GM08714 (cell line): ENCODE data around the gene UBA3.

Experiments
- H3K4me3 ChIP-seq: fragments of 200-500 bp; sonication (Bioruptor generic); 2 replicates; pipeline ENCODE4 v1.5.1; 2014; ENCODE audit warnings: mild to moderate bottlenecking, low read length, inconsistent platforms
- ZNF274 ChIP-seq: IDR thresholded peaks from 2 replicates; pipeline ENCODE4 v1.6.1; 2012; ENCODE audit warnings: mild to moderate bottlenecking, low read depth, low read length

UBA3 gene

DNA sequence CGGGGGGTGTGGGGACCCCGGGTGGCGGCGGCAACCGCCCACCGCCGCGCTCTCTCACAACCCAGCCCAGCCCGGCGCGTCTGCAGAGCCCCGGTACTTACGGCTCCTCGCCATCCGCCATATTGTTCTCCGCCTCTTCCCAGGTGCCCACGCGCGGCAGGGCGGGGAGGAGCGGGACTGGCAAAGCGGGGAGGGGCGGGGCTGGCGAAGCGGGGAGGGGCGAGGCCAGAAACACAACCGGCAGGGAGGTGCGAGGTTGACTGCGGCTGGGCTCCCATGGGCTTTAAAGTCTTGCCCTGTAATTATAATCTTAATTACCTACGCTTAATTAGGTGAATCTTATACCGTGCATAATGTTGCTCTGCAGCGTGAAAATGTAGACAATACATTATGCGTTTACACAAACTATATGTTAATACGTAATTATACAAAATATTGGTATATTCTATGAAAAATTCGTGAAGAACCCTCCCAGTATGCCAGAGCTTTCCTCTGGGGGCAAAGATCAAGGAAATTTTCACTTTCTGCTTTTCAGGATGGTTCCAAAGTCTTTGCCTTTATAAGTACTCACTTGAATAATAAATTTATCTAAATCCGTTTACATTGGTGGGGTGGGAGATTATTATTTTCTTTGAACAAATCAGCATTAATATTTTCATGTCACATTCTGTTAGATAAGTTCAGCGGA lies at the start of gene UBA3:
TSS of gene UBA3 (minus strand) at position 133 of the 688 bp plus-strand sequence. CDS start at position 121, 12 bp downstream.
- peak within 1 kb of the TSS; percentile 94 for H3K4me3 ChIP-seq
- TF ChIP-seq ZNF274: no peak

DNA sequence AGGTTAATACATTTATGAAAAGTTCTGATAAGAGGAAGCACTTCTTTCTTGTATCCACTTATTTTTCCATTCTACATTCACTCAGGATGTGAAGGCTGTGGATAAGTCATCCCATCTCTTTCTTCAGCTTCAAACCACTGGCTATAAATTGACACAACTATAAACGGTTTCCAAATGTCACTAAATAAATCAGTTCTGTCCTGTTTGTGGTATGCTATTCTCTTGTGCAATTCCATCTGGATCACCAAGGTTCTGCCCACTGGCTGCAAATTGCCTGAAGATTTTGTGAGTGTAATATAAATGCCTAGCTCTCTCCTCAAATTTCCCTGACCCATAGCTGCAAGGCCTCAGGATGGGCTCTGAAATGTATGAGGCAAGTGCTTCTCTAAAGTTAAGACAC lies 49.4 kb upstream of the UBA3 start:
- no peak overlapping the region for H3K4me3 ChIP-seq
- TF ChIP-seq ZNF274: no peak

DNA sequence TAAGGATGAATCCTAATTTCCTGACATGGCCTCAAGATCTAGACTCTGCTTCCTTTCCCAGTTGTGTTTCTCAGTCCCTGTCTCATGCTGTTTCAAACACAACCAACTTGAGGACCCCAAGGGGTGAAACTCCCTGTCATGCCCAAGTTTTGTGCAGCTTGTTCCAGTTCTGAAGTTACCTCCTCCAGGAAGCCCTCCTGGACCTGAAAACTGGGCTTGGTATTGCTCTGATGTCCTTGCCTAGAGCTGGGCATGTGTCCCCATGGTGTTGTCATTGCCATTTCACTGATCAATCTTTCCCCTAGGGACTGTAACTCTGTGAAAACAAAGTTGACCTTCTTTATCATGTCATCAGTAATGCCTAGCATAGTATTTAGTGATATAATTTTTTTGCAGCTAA lies 48.3 kb upstream of the UBA3 start:
- no peak for TF ChIP-seq ZNF274
- no peak overlapping the region for H3K4me3 ChIP-seq

DNA sequence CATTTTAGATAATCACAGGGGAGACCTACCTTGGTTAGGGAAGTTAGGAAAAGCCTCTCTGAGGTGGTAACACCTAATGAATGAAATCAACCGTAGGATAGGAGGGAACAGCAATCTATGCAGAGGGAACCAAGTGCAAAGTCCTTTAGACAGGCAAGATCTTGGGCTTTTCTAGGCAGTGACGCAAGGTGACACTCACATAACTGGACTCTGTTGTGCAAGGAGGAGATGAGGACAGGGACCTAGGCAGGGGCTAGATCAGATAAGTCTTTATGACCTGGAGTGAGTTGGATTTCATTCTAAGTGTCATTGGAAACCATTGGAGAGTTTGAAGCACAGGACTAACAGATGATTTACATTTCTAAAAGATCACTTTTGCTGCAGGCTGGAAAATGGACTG lies 46.8 kb upstream of the UBA3 start:
- no peak overlapping the region for H3K4me3 ChIP-seq
- no peak for TF ChIP-seq ZNF274

DNA sequence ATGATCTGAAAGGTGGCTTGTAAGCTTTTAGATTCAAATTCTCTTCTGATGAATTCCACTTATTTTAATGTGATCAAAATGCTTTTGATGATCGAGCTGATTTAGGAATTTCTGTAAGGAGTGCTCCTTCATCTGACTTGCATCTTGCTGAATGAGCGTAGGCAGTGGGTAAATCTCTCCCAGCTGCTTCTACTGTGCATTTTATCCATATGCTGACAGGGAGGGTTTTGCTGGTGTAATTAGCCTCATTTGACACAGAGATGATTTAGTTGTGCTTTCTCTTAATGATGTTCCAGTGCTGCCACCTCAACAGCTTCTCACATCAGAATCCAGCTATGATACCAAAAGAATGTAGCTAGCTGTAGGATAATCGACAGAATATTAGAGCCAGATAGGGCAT lies 46.1 kb upstream of the UBA3 start:
- H3K4me3 ChIP-seq: no peak overlapping the region
- no peak for TF ChIP-seq ZNF274

DNA sequence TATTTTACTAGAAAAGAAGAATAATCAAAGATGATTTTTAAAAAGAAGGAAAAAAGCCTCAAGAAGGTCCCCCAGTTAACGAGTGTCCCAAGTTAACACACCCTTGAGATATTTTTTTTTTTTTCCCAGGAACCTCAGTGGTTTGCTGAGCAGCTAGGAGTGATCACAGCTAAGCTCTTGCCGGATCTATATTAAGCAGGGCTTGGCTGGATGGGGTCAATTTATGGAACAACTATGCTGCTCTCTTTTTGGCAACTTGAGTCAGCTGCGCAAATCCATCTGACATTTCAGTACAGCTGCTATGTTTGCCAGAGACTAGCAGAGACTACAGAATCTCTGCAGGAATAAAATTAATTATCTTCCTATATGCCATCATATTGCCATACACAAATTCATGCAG lies 42.2 kb upstream of the UBA3 start, which contains the start of gene LMOD3:
TSS of gene LMOD3 (minus strand) at position 193 of the 400 bp plus-strand sequence. CDS start 209 bp downstream, outside the sequence.
- no peak within 1 kb of the TSS for H3K4me3 ChIP-seq
- no peak for TF ChIP-seq ZNF274

DNA sequence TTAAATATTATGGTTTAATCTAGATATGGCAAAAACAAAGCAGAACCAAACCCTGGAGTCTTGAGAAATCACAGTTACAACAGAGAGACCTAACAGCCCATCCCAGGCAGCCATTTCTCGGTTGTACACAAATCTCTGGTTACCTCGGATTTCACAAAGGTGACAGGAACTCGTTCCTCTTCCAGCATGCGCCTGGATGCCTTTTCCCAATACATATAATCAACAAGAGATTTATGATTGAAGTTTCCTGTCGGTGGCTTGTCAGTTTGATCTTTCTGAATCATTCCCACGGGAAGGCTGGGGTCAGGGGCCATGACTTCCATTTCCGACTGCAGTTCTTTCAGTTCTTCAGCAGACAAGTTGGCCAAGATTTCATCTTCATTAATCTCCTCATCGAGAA lies 41.8 kb upstream of the UBA3 start:
- TF ChIP-seq ZNF274: no peak
- no peak overlapping the region for H3K4me3 ChIP-seq

DNA sequence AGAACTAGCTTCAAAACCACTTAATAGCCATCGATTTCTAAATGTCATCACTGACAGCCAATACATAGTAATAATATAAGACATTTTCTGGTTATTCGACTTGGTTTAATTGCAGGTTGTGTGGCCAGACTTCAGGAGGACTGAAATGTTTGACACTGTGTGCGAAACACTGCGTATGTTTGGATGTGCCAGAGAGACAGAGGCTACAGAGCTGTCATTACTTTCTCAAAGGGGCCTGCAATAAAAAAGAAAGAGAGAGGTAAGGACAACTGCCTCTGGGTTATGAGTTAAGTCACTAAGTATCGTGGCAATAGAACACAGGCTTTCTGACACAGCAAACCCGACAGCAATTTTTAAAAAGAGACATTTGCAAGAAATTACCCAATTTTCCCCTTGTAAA lies 41.3 kb upstream of the UBA3 start:
- no peak for TF ChIP-seq ZNF274
- H3K4me3 ChIP-seq: no peak overlapping the region

DNA sequence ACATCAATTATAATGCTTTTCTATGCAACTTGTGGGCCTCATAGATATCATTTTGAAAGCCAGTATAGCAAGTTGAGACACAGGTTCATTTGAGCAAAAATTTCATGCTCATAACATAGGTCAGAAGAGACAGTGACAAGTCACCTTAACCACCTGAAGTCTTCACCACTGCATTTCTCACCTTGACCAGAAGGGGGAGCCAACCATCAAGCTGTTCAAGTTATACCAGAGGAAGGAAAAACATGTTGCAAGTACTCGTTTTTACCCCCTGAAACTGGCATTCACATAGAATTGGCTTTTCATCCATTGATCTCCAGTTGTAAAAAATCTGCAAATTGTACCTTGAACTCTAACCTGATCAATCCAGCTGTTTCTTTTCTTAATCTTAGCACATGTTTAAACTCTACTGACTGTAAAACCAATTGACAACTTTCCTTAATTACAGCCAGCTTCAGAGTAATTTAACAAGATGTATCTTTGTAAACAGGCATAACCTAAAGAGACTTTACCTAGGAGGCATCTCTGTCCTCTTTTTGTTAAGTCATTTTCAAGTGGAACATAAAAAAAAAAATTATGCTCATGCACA lies 40.8 kb upstream of the UBA3 start:
- H3K4me3 ChIP-seq: no peak overlapping the region
- TF ChIP-seq ZNF274: no peak

DNA sequence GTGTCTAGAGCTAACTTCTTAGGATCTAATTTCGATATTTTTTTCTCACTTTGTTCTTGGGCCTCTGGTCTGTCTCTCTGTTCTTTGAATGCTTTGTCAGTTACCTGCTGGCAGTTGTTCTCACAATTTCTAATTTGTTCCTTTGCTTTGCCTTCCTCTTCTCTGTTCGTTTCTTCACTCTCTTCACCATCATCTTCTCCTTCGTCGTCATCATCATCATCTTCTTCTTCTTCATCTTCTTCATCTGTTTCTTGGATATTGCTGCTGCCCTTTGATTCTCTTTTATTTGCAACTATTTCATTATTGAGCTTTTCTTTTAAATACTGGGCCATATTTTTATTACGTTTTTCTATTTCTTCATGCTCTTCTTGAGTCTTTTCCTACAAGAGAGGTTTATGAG lies 39.5 kb upstream of the UBA3 start:
- no peak for TF ChIP-seq ZNF274
- no peak overlapping the region for H3K4me3 ChIP-seq

DNA sequence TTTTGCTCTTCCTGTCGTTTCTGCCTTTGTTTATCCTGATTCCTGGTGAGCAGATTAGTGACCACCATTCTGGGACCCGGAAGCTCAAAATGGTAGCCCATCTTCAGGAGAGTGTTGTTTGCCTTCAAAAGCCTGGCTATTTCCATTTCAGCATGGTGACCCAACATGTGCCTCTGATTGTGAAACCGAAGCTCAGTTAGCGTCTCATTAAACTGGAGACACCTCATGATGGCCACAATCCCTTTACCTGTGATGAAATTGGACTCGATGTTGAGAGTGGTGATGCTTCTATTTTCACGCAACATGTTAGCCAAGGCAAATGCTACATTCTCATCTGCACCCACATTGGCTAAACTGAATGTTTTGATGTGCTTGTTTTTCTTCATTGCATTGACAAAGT lies 39.0 kb upstream of the UBA3 start:
- no peak overlapping the region for H3K4me3 ChIP-seq
- no peak for TF ChIP-seq ZNF274

DNA sequence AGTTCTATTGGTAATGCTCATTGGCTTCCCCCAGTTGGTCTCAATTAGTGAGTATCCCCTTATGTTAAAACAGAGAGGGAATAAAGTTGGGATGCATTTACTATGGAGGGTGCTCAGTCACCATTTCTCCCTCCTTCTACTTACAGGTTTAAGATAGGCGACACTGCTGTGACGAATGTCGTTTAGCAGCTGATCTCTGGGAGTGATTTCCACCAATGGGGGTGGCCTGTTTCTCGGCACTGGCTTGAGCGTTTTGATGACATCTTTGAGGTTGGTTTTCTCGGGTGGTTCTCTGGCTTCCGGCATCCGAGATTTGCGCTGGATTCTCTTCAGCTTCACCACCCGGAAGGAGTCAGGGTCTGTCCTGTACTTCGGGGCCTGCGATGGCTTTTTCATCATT lies 38.4 kb upstream of the UBA3 start:
- H3K4me3 ChIP-seq: no peak overlapping the region
- no peak for TF ChIP-seq ZNF274

DNA sequence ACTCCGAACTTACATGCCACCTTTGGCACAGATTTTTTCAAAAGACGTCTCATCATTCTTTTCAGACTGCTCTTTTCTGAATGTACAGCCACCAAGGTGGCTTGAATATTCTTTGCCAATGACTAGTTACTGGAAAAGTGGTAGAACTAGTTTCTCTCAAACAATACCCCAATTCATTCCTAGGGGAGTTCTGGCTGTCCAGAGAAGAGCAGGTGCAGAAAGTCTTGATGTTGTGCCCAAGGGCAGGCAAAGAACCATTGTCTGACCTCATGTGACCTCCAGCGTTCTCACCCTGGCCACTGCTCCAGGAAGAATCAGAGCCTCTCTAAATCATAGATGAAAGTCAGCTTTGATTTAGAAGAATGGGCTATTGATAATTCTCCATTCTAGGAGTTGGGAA lies 36.7 kb upstream of the UBA3 start:
- no peak overlapping the region for H3K4me3 ChIP-seq
- no peak for TF ChIP-seq ZNF274

DNA sequence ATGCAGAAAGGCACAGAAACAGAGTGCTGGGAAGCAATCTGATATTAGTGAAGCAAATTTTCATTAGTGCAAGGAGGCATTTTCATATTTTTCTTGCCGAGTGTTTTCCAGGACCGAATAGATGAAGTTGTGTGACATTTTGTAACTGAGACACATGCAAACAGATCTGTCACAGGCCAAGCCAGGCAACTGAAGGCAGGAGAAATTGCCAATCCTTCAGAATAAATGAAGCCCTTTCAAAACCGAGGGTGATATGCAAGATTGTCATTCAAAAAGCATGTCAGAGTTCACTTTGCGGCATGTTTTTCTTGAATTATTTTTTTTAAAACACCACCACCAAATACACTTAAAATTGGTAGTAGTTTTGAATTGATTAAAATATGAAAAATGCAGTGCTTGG lies 36.0 kb upstream of the UBA3 start:
- TF ChIP-seq ZNF274: no peak
- H3K4me3 ChIP-seq: no peak overlapping the region

DNA sequence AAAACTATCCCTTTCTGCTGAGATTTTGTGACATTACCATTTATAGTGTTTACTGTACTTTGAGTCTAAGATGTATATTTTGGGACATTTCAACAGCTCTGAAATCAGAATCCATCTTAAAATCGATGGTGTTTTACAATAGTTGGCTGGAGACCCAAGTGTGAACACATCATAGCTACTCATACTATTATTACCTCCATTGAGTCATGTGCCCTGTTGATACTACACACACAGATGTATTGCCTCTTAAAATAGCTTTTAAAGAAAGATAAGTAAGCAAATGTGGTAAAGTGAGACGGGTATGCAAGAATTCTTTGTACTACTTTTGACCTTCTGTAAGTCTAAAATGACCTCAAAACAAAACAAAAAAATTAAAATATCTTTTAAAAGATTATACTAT lies 35.6 kb upstream of the UBA3 start:
- no peak overlapping the region for H3K4me3 ChIP-seq
- TF ChIP-seq ZNF274: no peak

DNA sequence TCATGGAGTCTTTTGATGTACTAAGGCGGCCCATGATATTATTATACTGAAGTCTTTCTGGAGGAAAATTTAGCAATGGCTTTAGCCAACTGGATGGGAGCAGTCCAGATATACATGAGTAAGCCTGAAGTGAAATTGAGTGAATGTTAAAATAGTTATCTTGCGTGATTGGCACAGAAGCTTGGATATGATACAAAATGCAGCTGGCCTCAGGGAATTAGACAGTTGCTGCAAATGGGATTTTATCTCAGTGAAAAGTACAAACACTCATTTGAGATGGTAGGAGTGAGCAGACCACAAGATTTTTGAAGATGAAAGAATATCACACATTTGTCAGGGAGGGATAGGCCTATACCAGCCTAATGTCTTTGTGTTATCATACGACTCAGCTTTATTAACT lies 33.4 kb upstream of the UBA3 start:
- H3K4me3 ChIP-seq: no peak overlapping the region
- TF ChIP-seq ZNF274: no peak
